Middle frontal gyrus (tissue), 1 donor: ENCODE results near the gene EXOC6.

Experiments used
- DNase-seq: peaks from one replicate; pipeline ENCODE4 v3.0.0-alpha.2; 2015; ENCODE audit warnings: low spot score; ENCODE audit errors: extremely low spot score

Gene EXOC6

GRCh38 chr10:92832998-92833650 lies 15.2 kb upstream of the EXOC6 start:
- no peak for DNase-seq

DNA sequence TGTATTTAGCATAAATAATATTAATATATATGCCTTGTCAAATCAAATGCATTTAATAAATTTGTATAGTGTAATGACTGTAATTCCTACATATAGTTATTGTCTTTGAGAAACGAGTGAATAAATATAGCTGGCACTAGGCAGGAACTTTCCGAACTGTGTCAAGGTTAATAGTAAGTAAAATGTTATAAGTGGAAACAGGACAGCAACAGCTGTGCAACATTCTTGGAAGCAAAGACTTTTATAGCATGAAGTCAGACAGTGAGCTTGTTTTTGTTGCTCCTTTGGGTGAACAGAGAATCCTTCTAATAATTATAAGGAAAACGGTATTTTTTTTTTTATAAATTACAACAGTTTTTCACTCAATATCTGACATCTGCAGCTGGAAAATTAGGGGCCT lies 14.0 kb upstream of the EXOC6 start:
- no peak for DNase-seq

- DNase-seq: no peak
These were observed 13.3 kb upstream of the EXOC6 start for GRCh38 chr10:92834986-92835385.

DNA sequence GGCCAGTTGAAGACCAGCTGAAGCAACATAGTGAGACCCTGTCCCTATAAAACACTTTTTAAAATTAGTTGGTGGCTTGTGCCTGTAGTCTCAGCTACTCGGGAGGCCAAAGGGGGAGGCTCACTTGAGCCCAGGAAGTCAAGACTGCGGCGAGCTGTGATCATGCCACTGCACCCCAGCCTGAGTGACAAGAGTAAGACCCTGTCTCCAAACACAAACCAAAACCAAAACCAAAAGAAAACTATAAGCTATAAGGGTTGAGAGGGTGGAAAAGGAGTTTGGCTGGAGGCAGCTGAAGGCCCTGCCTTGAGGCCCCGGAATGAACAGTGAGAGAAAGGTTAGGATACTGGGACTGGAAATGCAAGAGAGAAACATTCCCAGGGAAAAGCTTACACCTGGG lies 10.9 kb upstream of the EXOC6 start:
- no peak for DNase-seq

- DNase-seq: no peak
These were observed 8.9 kb upstream of the EXOC6 start for GRCh38 chr10:92839191-92840085.

DNA sequence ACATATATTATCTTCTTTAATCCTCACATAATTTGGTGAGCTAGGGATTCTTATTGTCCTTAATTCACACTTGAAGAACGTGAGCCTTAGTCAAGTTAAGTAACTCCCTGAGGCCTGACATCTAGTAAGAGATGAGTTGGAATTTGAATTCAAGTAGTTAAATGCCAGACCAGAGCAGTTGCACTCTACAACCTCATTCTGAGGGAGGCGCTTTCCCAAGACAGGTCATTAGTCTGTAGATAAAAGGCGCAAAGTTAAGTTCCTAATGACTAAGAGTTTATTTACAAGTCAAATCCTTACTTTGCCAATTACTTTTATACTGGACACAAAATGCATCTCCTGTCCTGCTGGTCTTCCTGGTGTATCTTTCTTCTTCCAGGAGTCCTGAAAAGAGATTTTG lies 3.6 kb upstream of the EXOC6 start:
- no peak for DNase-seq

DNA sequence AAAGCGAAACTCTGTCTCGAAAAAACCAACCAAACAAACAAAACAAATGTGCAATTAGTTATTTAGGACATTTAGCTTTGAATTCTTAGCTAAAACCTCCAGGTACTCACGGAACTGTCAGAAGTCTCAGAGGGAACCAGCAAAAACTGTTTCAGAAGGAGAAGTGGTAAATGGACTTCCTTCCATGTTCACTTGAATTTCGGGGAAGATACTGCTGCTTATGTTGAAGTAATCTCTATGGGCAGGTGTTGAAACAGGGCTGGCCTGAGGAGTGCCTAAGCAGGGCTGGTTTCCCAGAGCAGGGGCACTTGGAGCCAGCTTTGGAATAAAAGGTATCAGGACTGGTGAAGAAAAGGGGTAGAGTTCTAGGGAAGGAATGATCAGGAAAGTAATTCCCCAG lies 2.4 kb upstream of the EXOC6 start:
- no peak for DNase-seq

DNA sequence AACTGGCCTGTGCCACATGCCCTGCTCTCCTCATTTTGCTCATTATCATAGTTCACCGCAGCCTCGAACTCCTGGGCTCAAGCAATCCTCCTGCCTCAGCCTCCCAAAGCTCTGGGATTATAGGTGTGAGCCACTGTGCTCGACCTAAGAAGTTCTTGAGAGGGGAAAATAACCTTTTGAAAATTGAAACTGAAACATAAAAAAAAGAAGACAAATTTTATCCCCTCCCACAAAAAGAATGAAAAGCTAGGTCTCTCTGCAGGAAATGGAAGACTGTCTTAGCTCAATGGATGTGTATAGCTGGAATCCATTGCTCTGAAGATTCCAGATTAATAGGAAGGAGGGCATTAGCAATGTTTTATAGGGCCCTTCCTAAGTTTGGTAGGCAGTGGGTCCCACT lies 2.0 kb upstream of the EXOC6 start:
- DNase-seq: no peak

GRCh38 chr10:92846854-92847201 lies 1.5 kb upstream of the EXOC6 start:
- no peak for DNase-seq

DNA sequence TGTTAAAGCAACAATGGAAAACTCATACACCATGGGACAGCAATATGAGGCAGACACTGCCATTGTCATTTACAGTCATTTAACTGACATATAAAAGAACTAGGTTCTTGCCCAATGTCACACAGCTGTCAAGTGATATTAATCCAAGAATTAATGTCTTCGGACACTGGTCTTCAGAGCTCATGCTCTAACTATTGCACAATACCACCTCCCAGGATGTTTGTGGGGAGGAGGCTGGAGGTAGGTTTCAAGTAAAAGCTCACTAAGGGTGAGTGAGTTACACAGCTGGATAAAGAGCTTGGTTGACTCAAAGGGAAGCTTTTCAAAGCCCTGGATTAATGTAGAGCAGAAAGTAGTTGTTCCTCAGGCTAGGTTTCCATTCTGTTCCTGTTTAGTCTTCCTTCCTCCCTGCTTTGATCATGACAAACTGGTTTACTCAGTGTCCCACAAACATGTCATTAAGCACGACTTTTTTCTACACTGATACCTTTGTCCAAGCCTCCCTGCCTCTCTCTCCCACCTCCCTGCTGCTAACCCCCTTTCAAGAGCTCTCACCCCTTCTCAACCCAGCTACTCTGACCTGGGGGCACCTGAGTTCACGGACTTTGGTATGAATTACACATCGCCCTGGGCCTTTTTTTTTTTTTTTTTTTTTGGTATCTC lies 987 bp upstream of the EXOC6 start:
- no peak for DNase-seq

DNA sequence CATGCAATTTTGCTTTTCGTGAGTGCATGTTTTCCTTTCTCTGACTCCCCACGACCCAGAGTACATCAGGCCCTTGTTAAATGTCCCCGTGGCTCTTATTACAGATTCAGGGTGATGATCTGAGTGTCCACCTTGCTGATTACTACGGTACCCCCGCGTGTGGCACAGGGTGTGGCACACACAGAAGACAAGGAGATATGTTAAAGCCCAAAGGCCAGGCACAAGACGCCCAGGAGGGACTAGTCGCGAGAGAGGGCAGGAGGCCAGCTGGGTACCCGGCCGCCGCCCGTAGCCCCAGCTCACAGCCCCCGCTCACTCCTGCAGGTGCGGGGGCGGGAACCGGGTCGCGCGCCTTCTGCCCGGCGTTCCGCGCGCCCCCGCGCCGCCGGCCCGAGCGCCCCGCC lies 281 bp upstream of the EXOC6 start:
- DNase-seq: no peak

GRCh38 chr10:92849234-92849525 lies 860 bp downstream of the EXOC6 start:
- DNase-seq: no peak

GRCh38 chr10:92849576-92850090 lies 1.3 kb downstream of the EXOC6 start:
- no peak for DNase-seq

DNA sequence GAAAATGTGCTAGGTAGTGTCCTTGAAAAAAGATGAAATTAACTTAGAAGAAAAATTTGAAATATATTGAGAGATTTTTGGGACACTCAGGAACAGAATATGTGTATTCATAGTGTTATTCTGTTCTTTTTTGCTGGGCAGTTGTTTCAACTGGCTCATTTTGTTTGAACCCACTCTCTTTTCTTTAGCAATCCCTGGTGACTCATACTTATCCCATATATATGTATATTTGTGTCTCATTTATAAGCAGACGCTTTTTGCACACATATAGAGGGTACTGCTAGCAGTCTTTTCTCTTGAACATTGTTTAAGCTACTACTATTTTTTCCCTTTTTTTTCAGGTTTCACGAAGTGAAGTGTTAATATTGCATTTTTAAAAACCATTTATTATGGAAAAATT lies 1.9 kb downstream of the EXOC6 start:
- DNase-seq: no peak

- DNase-seq: no peak
These were observed 2.7 kb downstream of the EXOC6 start for GRCh38 chr10:92851003-92851402.

GRCh38 chr10:92855560-92855959 lies 7.2 kb downstream of the EXOC6 start:
- no peak for DNase-seq

- no peak for DNase-seq
These were observed 9.7 kb downstream of the EXOC6 start for GRCh38 chr10:92857904-92858514.

- no peak for DNase-seq
These were observed 18.9 kb downstream of the EXOC6 start for GRCh38 chr10:92867235-92867634.

DNA sequence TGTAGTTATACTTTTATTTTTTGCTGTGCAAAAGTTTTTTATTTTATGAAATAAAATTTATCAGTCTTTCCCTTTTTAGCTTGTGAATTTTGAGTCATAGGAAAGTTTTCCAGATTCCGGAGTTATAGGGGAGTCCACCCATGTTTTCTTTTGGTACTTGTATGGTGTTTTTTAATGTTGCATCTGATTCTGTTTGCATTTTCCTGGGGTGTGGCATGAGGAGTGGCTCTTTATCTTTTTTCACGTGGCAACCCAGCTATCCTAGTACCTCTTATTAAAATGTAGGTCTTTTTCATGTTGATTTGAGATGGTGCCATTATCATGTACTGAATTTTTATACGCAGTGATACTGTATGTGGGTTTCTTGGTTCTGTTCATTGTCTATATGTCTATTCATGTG lies 19.7 kb downstream of the EXOC6 start:
- DNase-seq: no peak

- DNase-seq: no peak
These were observed 20.2 kb downstream of the EXOC6 start for GRCh38 chr10:92868557-92868956.

DNA sequence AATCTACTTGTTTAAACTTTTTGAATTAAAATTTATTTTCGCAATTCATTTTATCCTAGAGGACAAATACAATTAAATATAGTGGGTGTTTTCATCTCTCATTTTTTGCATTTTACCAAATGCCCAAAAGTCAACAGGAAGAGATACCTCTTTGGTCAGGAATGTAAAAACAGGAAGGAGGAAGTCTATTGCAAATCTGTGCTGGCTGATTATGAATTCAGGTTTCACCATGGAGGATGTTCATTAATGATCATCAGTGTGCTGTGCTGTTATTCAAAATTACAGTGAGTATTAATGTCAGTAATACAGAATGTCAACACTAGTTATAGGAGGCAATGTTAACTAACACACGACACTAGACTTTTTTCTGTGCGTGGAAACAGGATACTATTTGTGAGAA lies 24.7 kb downstream of the EXOC6 start:
- DNase-seq: no peak

GRCh38 chr10:92876509-92877036 lies 28.3 kb downstream of the EXOC6 start:
- no peak for DNase-seq
